Caco-2 (cell line): ENCODE data around the gene HDAC9. TPM values are rescaled to one million over a fixed set of nuclear protein-coding genes. Genes with fewer than 3 reads are reported as not detected.
A peak's percentile ranks its signal among the peaks of the same experiment; 100 is the strongest.

Source experiments
- BruUV-seq: library from RNA; stranded (reverse); fragments of 400-500 nt; replicated peaks from 2 replicates; lab custom pipeline; 2021; lab: Mats Ljungman, UMichigan
- CTCF ChIA-PET: fragments of 300-600 bp; sonication (Branson Sonifier 250); formaldehyde crosslinking; loops from one replicate; lab custom pipeline; 2022; ENCODE audit warnings: antibody characterized with exemption; lab: Charles Lee
- POLR2A ChIA-PET: fragments of 300-600 bp; sonication (Branson Sonifier 250); formaldehyde crosslinking; loops from one replicate; lab custom pipeline; 2022; ENCODE audit warnings: antibody characterized with exemption; lab: Charles Lee
- DNase-seq, 2 experiments: peaks; one replicate each; pipeline versions ENCODE4 v3.0.0 to v3.0.0-alpha.2; 2020 to 2022
- H3K27me3 ChIP-seq: replicated peaks from 2 replicates; pipeline ENCODE4 v1.6.0; 2011; ENCODE audit warnings: low read length; ENCODE audit not compliant: control insufficient read depth, insufficient read depth
- H3K36me3 ChIP-seq: 2 replicates; pipeline ENCODE4 v1.5.1; 2011; ENCODE audit warnings: low read length; ENCODE audit not compliant: control insufficient read depth, insufficient read depth
- H3K4me1 ChIP-seq: fragments of 250-450 bp; sonication (Bioruptor Pico); 2 replicates; pipeline ENCODE4 v1.5.1; 2020; ENCODE audit warnings: mild to moderate bottlenecking
- H3K4me3 ChIP-seq: 2 replicates; pipeline ENCODE4 v1.5.1; 2011; ENCODE audit warnings: low read depth, mild to moderate bottlenecking, control low read depth, low read length
- H3K9me3 ChIP-seq: fragments of 250-450 bp; sonication (Bioruptor Pico); 2 replicates; pipeline ENCODE4 v1.5.1; 2020; ENCODE audit warnings: mild to moderate bottlenecking, moderate library complexity
- H3K27ac Mint-ChIP-seq: one replicate; pipeline ENCODE4 v1.8.0; 2022; ENCODE audit warnings: mixed read lengths; ENCODE audit not compliant: unreplicated experiment
- H3K27me3 Mint-ChIP-seq: one replicate; pipeline ENCODE4 v1.8.0; 2022; ENCODE audit warnings: mixed read lengths; ENCODE audit not compliant: insufficient read depth, unreplicated experiment
- H3K36me3 Mint-ChIP-seq: one replicate; pipeline ENCODE4 v1.8.0; 2022; ENCODE audit warnings: mild to moderate bottlenecking, mixed read lengths; ENCODE audit not compliant: insufficient read depth, unreplicated experiment
- H3K4me1 Mint-ChIP-seq: one replicate; pipeline ENCODE4 v1.8.0; 2022; ENCODE audit warnings: low read depth, mixed read lengths; ENCODE audit not compliant: unreplicated experiment
- H3K4me3 Mint-ChIP-seq: one replicate; pipeline ENCODE4 v1.8.0; 2022; ENCODE audit warnings: mild to moderate bottlenecking, moderate library complexity, mixed read lengths; ENCODE audit not compliant: unreplicated experiment
- H3K9me3 Mint-ChIP-seq: one replicate; pipeline ENCODE4 v1.8.0; 2022; ENCODE audit warnings: mixed read lengths; ENCODE audit not compliant: unreplicated experiment
- intact Hi-C: fragments of 100-400 bp; cut with micrococcal nuclease; formaldehyde crosslinking; loops from one replicate; pipeline ENCODE4 v1.10.0; 2022; ENCODE audit not compliant: unreplicated experiment
- total RNA-seq: library from RNA; stranded (reverse); gene quantifications from 2 replicates; pipeline ENCODE4 v1.2.3, GENCODE V29; 2022
- TF ChIP-seq, protein P1 (sequence below), 2 experiments: fragments of 200-600 bp in 1 of 2; IDR thresholded peaks; 1 replicate in 1 of 2; 2 replicates in 1 of 2; pipeline versions ENCODE4 v1.5.1 to v1.8.0; 2011 to 2022; ENCODE audit warnings: antibody characterized with exemption in 1 of 2, control low read depth in 1 of 2, inconsistent platforms in 1 of 2, low read depth in 1 of 2, low read length in 1 of 2, mild to moderate bottlenecking in 1 of 2, moderate library complexity in 1 of 2; ENCODE audit not compliant: insufficient read depth in 1 of 2, severe bottlenecking in 1 of 2, unreplicated experiment in 1 of 2

The HDAC9 gene
- total RNA-seq, 1 experiment from 2014 or later, result 0.27 TPM

DNA sequence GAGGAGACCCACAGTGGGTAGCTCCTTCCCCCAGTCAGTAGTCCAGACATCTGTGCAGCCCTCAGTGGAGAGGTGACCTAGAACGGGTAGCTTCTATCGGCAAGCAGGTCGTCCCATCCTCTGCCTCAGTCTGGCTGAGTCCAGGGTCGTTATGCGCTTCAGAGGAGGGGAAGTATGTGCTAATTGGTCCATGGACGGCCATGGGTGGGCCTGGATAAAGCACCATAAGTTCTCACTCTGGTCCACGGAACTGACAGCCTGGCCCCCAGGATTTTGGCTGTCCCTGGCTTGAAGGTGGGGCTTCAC lies 78.6 kb downstream of the HDAC9 start:
- Histone ChIP-seq H3K27me3 (no peaks in the 10 kb centered on the region), H3K36me3 (no peaks in the 10 kb centered on the region), H3K4me3 (no peak overlapping the region), H3K9me3 (no peaks in the 10 kb centered on the region), H3K4me1 (no peaks in the 10 kb centered on the region)
- Mint-ChIP-seq H3K4me3 (no peak overlapping the region), H3K27ac (no peak overlapping the region), H3K27me3 (no peaks in the 10 kb centered on the region), H3K36me3 (no peaks in the 10 kb centered on the region), H3K4me1 (no peaks in the 10 kb centered on the region), H3K9me3 (no peaks in the 10 kb centered on the region)
- POLR2A ChIA-PET, result no interaction called here
- BruUV-seq, result no TSS peak
- no peak for DNase-seq
- CTCF ChIA-PET, result no interaction called here
- TF ChIP-seq, protein P1, sequence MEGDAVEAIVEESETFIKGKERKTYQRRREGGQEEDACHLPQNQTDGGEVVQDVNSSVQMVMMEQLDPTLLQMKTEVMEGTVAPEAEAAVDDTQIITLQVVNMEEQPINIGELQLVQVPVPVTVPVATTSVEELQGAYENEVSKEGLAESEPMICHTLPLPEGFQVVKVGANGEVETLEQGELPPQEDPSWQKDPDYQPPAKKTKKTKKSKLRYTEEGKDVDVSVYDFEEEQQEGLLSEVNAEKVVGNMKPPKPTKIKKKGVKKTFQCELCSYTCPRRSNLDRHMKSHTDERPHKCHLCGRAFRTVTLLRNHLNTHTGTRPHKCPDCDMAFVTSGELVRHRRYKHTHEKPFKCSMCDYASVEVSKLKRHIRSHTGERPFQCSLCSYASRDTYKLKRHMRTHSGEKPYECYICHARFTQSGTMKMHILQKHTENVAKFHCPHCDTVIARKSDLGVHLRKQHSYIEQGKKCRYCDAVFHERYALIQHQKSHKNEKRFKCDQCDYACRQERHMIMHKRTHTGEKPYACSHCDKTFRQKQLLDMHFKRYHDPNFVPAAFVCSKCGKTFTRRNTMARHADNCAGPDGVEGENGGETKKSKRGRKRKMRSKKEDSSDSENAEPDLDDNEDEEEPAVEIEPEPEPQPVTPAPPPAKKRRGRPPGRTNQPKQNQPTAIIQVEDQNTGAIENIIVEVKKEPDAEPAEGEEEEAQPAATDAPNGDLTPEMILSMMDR (IDR thresholded peaks at IDR 0.05; ENCODE audit: insufficient read depth in 1 of 2, low read depth in 1 of 2, low read length in 1 of 2, severe bottlenecking in 1 of 2, unreplicated experiment in 1 of 2), result no peak
- intact Hi-C loops, result no loop called here

DNA sequence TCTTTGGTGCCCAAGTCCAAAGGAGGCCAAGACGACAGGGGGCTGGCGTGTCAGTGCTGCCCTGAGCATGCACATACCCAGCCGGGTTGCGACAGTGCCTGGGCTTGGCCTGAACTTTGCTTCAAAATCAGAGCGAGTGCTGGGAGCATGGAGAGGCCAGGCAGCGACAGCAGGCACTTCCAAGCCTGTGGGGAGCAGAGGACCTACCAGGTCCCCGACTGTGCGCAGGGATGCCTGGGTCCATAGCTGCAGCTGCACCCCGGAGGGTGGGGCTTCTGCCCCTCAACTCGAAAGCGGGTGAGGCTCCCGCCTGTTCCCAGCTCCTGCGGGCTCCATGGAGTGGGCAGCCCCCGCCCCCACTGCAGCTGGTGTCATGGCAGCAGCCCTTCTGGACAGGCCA lies 79.1 kb downstream of the HDAC9 start:
- no peaks in the 10 kb centered on the region for H3K36me3 Mint-ChIP-seq
- TF ChIP-seq, protein P1 (IDR thresholded peaks at IDR 0.05; ENCODE audit: insufficient read depth in 1 of 2, low read depth in 1 of 2, low read length in 1 of 2, severe bottlenecking in 1 of 2, unreplicated experiment in 1 of 2), result no peak
- Histone ChIP-seq H3K36me3 (no peaks in the 10 kb centered on the region), H3K27me3 (no peaks in the 10 kb centered on the region), H3K9me3 (no peaks in the 10 kb centered on the region), H3K4me3 (no peak overlapping the region), H3K4me1 (no peaks in the 10 kb centered on the region)
- no peak overlapping the region for H3K27ac Mint-ChIP-seq
- H3K4me1 Mint-ChIP-seq, result no peaks in the 10 kb centered on the region
- no peaks in the 10 kb centered on the region for H3K27me3 Mint-ChIP-seq
- H3K4me3 Mint-ChIP-seq, result no peak overlapping the region
- intact Hi-C loops, result no loop called here
- BruUV-seq, result no TSS peak
- DNase-seq, result no peak
- POLR2A ChIA-PET, result no interaction called here
- CTCF ChIA-PET, result no interaction called here
- no peaks in the 10 kb centered on the region for H3K9me3 Mint-ChIP-seq

DNA sequence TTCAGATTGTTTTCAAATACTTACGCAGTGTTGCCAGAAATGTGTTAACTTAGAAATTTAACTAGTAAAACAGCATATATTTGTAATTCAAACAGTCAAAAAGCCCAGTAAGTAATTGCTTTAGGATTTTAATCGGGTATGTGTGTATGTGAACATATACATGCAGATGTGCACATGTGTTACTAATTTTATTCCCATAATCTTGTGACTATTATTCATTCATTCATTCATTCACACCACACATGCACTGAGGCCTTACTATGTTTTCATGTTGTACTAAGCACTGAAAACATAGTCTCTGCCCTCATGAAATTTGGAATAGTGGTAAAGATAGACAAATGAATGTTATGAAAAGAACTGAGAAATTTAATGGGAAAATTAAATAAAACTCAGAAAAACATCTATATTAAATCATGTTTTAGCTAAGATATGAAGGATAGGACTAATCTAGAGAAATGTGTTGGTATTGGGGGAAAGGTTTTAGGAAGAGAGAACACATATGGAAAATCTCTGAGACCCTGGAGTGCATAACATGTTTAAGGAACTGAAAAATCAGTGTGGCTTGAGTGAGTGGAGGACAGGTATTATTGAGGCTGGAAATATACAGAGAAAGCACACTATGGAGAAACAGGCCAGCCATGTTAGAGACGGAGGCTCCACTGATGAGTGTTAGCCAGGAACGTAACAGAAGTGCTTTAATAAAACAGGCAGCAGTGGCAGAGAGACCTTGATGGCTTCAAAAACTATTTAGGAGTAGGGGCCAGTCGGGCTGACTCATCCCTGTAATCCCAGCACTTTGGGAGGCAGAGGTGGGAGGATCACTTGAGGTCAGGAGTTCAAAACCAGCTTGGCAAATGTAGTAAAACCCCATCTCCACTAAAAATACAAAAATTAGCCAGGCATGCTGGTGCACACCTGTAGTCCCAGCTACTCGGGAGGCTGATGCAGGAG lies 80.3 kb downstream of the HDAC9 start:
- Histone ChIP-seq H3K4me3 (no peak overlapping the region), H3K4me1 (no peaks in the 10 kb centered on the region), H3K36me3 (no peaks in the 10 kb centered on the region), H3K27me3 (no peaks in the 10 kb centered on the region), H3K9me3 (no peaks in the 10 kb centered on the region)
- Mint-ChIP-seq H3K9me3 (no peaks in the 10 kb centered on the region), H3K4me3 (no peak overlapping the region), H3K36me3 (no peaks in the 10 kb centered on the region), H3K4me1 (no peaks in the 10 kb centered on the region), H3K27me3 (no peaks in the 10 kb centered on the region), H3K27ac (peak overlapping the region; percentile 32)
- TF ChIP-seq, protein P1 (IDR thresholded peaks at IDR 0.05; ENCODE audit: insufficient read depth in 1 of 2, low read depth in 1 of 2, low read length in 1 of 2, severe bottlenecking in 1 of 2, unreplicated experiment in 1 of 2), result no peak
- ChIA-PET POLR2A (no interaction called here), CTCF (no interaction called here)
- no peak for DNase-seq
- no TSS peak for BruUV-seq
- intact Hi-C loops, result no loop called here
